ENCODE measurements around the gene KCNAB1. TPM values are rescaled to one million over a fixed set of nuclear protein-coding genes. Genes with fewer than 3 reads are reported as not detected.

KCNAB1 gene
- total RNA-seq, 4 donors from 2014 or later = 0.20 to 3.0 (median 1.6) TPM

- Histone ChIP-seq H3K36me3 (no peaks in the 10 kb centered on the region), H3K4me1 (no peaks in the 10 kb centered on the region), H3K4me3 (no peak overlapping the region), H3K9me3 (no peaks in the 10 kb centered on the region), H3K27me3 (no peaks in the 10 kb centered on the region), H3K27ac (no peak overlapping the region)
- TF ChIP-seq EP300 (IDR thresholded peaks at IDR 0.05; ENCODE audit: low read depth) (no peak), POLR2A (IDR thresholded peaks at IDR 0.05) (no peak), CTCF (IDR thresholded peaks at IDR 0.05) (no peak), POLR2AphosphoS5 (IDR thresholded peaks at IDR 0.05) (no peak)
- 40 to 91% methylated on average over 1 to 3 of the region's 3 CpGs for WGBS, 2 donors (ENCODE audit: low coverage in 1 of 2)
- DNase-seq = no peak
- intact Hi-C loops (cut with DNase I; ENCODE audit: low total_unique reads) = no loop called here
- in situ Hi-C loops (cut with MboI; ENCODE audit: low pct_ligation_motif_present in 1 of 4, low pct_unique_long_range_greater_than_20kb in 1 of 4, low sequenced_read_pairs in 3 of 4) = no loop called here
Observed at GRCh38 chr3:156215751-156216150, 95.4 kb downstream of the KCNAB1 start.

GRCh38 chr3:156216216-156216615 lies 95.8 kb downstream of the KCNAB1 start:
- Histone ChIP-seq H3K27me3 (no peaks in the 10 kb centered on the region), H3K4me1 (no peaks in the 10 kb centered on the region), H3K36me3 (no peaks in the 10 kb centered on the region), H3K27ac (no peak overlapping the region), H3K4me3 (no peak overlapping the region), H3K9me3 (no peaks in the 10 kb centered on the region)
- TF ChIP-seq CTCF (IDR thresholded peaks at IDR 0.05) = no peak
- no peak for TF ChIP-seq POLR2A (IDR thresholded peaks at IDR 0.05)
- TF ChIP-seq POLR2AphosphoS5 (IDR thresholded peaks at IDR 0.05) = no peak
- TF ChIP-seq EP300 (IDR thresholded peaks at IDR 0.05; ENCODE audit: low read depth) = no peak
- WGBS, 2 donors (ENCODE audit: low coverage in 1 of 2) = 80 to 100% methylated on average over 1 to 2 of the region's 2 CpGs
- in situ Hi-C loops (cut with MboI; ENCODE audit: low pct_ligation_motif_present in 1 of 4, low pct_unique_long_range_greater_than_20kb in 1 of 4, low sequenced_read_pairs in 3 of 4) = no loop called here
- intact Hi-C loops (cut with DNase I; ENCODE audit: low total_unique reads) = no loop called here
- no peak for DNase-seq

- in situ Hi-C loops (cut with MboI; ENCODE audit: low pct_ligation_motif_present in 1 of 4, low pct_unique_long_range_greater_than_20kb in 1 of 4, low sequenced_read_pairs in 3 of 4) = no loop called here
- intact Hi-C loops (cut with DNase I; ENCODE audit: low total_unique reads) = no loop called here
- Histone ChIP-seq H3K27ac (no peak overlapping the region), H3K4me1 (no peaks in the 10 kb centered on the region), H3K9me3 (no peaks in the 10 kb centered on the region), H3K4me3 (no peak overlapping the region), H3K27me3 (no peaks in the 10 kb centered on the region), H3K36me3 (no peaks in the 10 kb centered on the region)
- WGBS, 2 donors (ENCODE audit: low coverage in 1 of 2) = 36 to 42% methylated on average over 3 of the region's 3 CpGs
- no peak for DNase-seq
- TF ChIP-seq POLR2A (IDR thresholded peaks at IDR 0.05) (no peak), CTCF (IDR thresholded peaks at IDR 0.05) (no peak)
Observed at GRCh38 chr3:156216852-156217251, 96.5 kb downstream of the KCNAB1 start.

- 70% methylated on average over 1 to 9 of the region's 9 CpGs for WGBS, 2 donors (ENCODE audit: low coverage in 1 of 2)
- in situ Hi-C loops (cut with MboI; ENCODE audit: low pct_ligation_motif_present in 1 of 4, low pct_unique_long_range_greater_than_20kb in 1 of 4, low sequenced_read_pairs in 3 of 4) = no loop called here
- H3K4me1 ChIP-seq = no peaks in the 10 kb centered on the region
- TF ChIP-seq POLR2A (IDR thresholded peaks at IDR 0.05) = no peak
- no peak for TF ChIP-seq POLR2AphosphoS5 (IDR thresholded peaks at IDR 0.05)
- no peak for TF ChIP-seq CTCF (IDR thresholded peaks at IDR 0.05)
- no peak for TF ChIP-seq EP300 (IDR thresholded peaks at IDR 0.05; ENCODE audit: low read depth)
- DNase-seq = no peak
- H3K27me3 ChIP-seq = no peaks in the 10 kb centered on the region
- no peak overlapping the region for H3K27ac ChIP-seq
- no peak overlapping the region for H3K4me3 ChIP-seq
- H3K36me3 ChIP-seq = no peaks in the 10 kb centered on the region
- H3K9me3 ChIP-seq = no peaks in the 10 kb centered on the region
- intact Hi-C loops (cut with DNase I; ENCODE audit: low total_unique reads) = no loop called here
Observed at GRCh38 chr3:156217674-156218352, 97.4 kb downstream of the KCNAB1 start.

Measured in transverse colon (tissue), 4 donors.